Stomach (tissue), 9 donors: ENCODE data around the gene COMMD7. TPM values are rescaled to one million over a fixed set of nuclear protein-coding genes. Genes with fewer than 3 reads are reported as not detected.
"Not testable (repeated sequence)": the region's sequence is repeated elsewhere in the genome, so short reads cannot be mapped to it uniquely, and the experiment has no call there.

Experiments
- DNase-seq, 2 donors: peaks; one replicate each; pipeline versions ENCODE4 v3.0.0 to v3.0.0-alpha.2; 2013 to 2019
- H3K27ac ChIP-seq, 5 donors: fragments of 200-600 bp in 4 of 5; sonication (generic) in 4 of 5; one replicate each; pipeline ENCODE4 v1.5.1; 2013 to 2019; ENCODE audit warnings: mild to moderate bottlenecking in 1 of 5, moderate library complexity in 1 of 5
- H3K27me3 ChIP-seq, 3 donors: fragments of 200-600 bp; sonication (generic); one replicate each; pipeline ENCODE4 v1.5.1; 2017 to 2019; ENCODE audit warnings: mixed run types in 1 of 3
- H3K36me3 ChIP-seq, 4 donors: fragments of 200-600 bp; sonication (generic); 1 replicate in 3 of 4; 2 replicates in 1 of 4; pipeline ENCODE4 v1.5.1; 2016 to 2019
- H3K4me1 ChIP-seq, 4 donors: fragments of 200-600 bp; sonication (generic); one replicate each; pipeline ENCODE4 v1.5.1; 2016 to 2019
- H3K4me3 ChIP-seq, 4 donors: fragments of 200-600 bp; sonication (generic) in 3 of 4; one replicate each; pipeline ENCODE4 v1.5.1; 2016 to 2019; ENCODE audit warnings: mild to moderate bottlenecking in 1 of 4
- H3K9me3 ChIP-seq, 4 donors: fragments of 200-600 bp; sonication (generic); one replicate each; pipeline ENCODE4 v1.5.1; 2016 to 2019
- CTCF ChIP-seq, 7 experiments: fragments of 450-650 bp in 4 of 7; fragments of 200-600 bp in 3 of 7; sonication (generic) in 3 of 7; IDR thresholded peaks; one replicate each; pipeline ENCODE4 v1.5.1; 2016 to 2019; ENCODE audit warnings: antibody characterized with exemption in 7 of 7, control low read depth in 2 of 7, mild to moderate bottlenecking in 1 of 7
- EP300 ChIP-seq: sonication (generic); formaldehyde crosslinking; IDR thresholded peaks from one replicate; pipeline ENCODE4 v1.6.1; 2017; ENCODE audit warnings: antibody characterized with exemption
- POLR2A ChIP-seq, 4 donors: fragments of 450-650 bp; IDR thresholded peaks; one replicate each; pipeline ENCODE4 v1.6.1; 2016; ENCODE audit warnings: antibody characterized with exemption in 4 of 4, control low read depth in 2 of 4, mild to moderate bottlenecking in 1 of 4, moderate library complexity in 1 of 4
- POLR2AphosphoS5 ChIP-seq, 3 donors: sonication (generic); formaldehyde crosslinking; IDR thresholded peaks; one replicate each; pipeline ENCODE4 v1.6.1; 2016; ENCODE audit warnings: antibody characterized with exemption in 3 of 3
- WGBS, 5 donors: extraction: QIAGEN DNeasy Blood & Tissue Kit in 3 of 5; methylation state at CpG; one replicate each; pipeline versions ENCODE4 v1.1.5 to v1.1.7; 2013 to 2018; 5-methylcytosine and 5-hydroxymethylcytosine counted together
- intact Hi-C: fragments of 100-400 bp; cut with DNase I; formaldehyde crosslinking; loops from one replicate; pipeline ENCODE4 v1.15.1; 2023; ENCODE audit warnings: low total_unique reads
- polyA plus RNA-seq, 3 donors: library from polyadenylated mRNA; stranded (reverse); fragments of 200-250 nt; gene quantifications; one replicate each; pipeline ENCODE4 v1.2.3, GENCODE V29; 2013
- total RNA-seq, 5 donors: library from RNA; depleted of rRNA; stranded (reverse); fragments of >200 nt; gene quantifications; one replicate each; pipeline versions ENCODE4 v1.1.0 to v1.2.3, GENCODE V29; 2014 to 2016
- donor health status: healthy with polysubstance abuse.
- donor health status: Bipolar disorder and iron deficiency.
- donor health status: healthy.

Gene COMMD7
- total and polyA plus RNA-seq, 8 donors: 3.8 to 61.9 (median 24.3) TPM

GRCh38 chr20:32706486-32706885 is 36.8 kb downstream of the COMMD7 start:
- Histone ChIP-seq H3K27ac (no peak overlapping the region), H3K9me3 (no peaks in the 10 kb centered on the region), H3K36me3 (peaks cover 37 to 64% (median 61%) of the 10 kb centered on the region in 4 donors), H3K4me1 (peaks cover 0 to 11% (median 0%) of the 10 kb centered on the region in 4 donors), H3K27me3 (no peaks in the 10 kb centered on the region), H3K4me3 (no peak overlapping the region)
- WGBS, 5 donors: 81 to 96% (median 90%) methylated on average over 3 of the region's 3 CpGs
- no peak for TF ChIP-seq CTCF (IDR thresholded peaks at IDR 0.05)
- no peak for TF ChIP-seq POLR2A (IDR thresholded peaks at IDR 0.05)
- no peak for TF ChIP-seq EP300
- no peak for TF ChIP-seq POLR2AphosphoS5 (IDR thresholded peaks at IDR 0.05)
- intact Hi-C loops: no loop called here
- no peak for DNase-seq

GRCh38 chr20:32702706-32703425 is 40.4 kb downstream of the COMMD7 start:
- H3K9me3 ChIP-seq: no peaks in the 10 kb centered on the region
- H3K4me1 ChIP-seq: no peaks in the 10 kb centered on the region
- DNase-seq: no peak
- no peaks in the 10 kb centered on the region for H3K27me3 ChIP-seq
- no peak for TF ChIP-seq EP300
- no peak for TF ChIP-seq POLR2A (IDR thresholded peaks at IDR 0.05)
- no peak for TF ChIP-seq CTCF (IDR thresholded peaks at IDR 0.05)
- no peak for TF ChIP-seq POLR2AphosphoS5 (IDR thresholded peaks at IDR 0.05)
- 78 to 88% (median 84%) methylated on average over 9 of the region's 9 CpGs for WGBS, 5 donors
- H3K4me3 ChIP-seq: no peak overlapping the region
- no peak overlapping the region for H3K27ac ChIP-seq
- intact Hi-C loops: no loop called here
- peaks cover 42 to 85% (median 82%) of the 10 kb centered on the region in 4 donors for H3K36me3 ChIP-seq

- intact Hi-C loops: no loop called here
- H3K27me3 ChIP-seq: no peaks in the 10 kb centered on the region
- peaks cover 9 to 63% (median 45%) of the 10 kb centered on the region in 4 donors for H3K36me3 ChIP-seq
- no peak for DNase-seq
- H3K4me1 ChIP-seq: no peaks in the 10 kb centered on the region
- no peaks in the 10 kb centered on the region for H3K9me3 ChIP-seq
- no peak overlapping the region for H3K27ac ChIP-seq
- WGBS, 5 donors: 80 to 100% (median 96%) methylated on average over 1 to 3 of the region's 3 CpGs
- no peak overlapping the region for H3K4me3 ChIP-seq
- no peak for TF ChIP-seq EP300
- no peak for TF ChIP-seq CTCF (IDR thresholded peaks at IDR 0.05)
Observed at GRCh38 chr20:32697608-32698007, 45.7 kb downstream of the COMMD7 start.

GRCh38 chr20:32695089-32695488 is 48.2 kb downstream of the COMMD7 start:
- Histone ChIP-seq H3K4me1 (no peaks in the 10 kb centered on the region), H3K9me3 (no peaks in the 10 kb centered on the region), H3K36me3 (peaks cover 0 to 57% (median 33%) of the 10 kb centered on the region in 4 donors), H3K27ac (no peak overlapping the region), H3K4me3 (no peak overlapping the region), H3K27me3 (no peaks in the 10 kb centered on the region)
- intact Hi-C loops: no loop called here
- no peak for DNase-seq
- TF ChIP-seq POLR2A (IDR thresholded peaks at IDR 0.05) (no peak), CTCF (IDR thresholded peaks at IDR 0.05) (no peak), POLR2AphosphoS5 (IDR thresholded peaks at IDR 0.05) (no peak), EP300 (no peak)

GRCh38 chr20:32688966-32689365 is 54.3 kb downstream of the COMMD7 start:
- H3K27ac ChIP-seq, DNase-seq, H3K27me3 ChIP-seq, intact Hi-C loops, H3K9me3 ChIP-seq, H3K4me1 ChIP-seq, H3K4me3 ChIP-seq: not testable (repeated sequence)
- whole genome bisulfite sequencing, 5 donors: 69 to 95% (median 88%) methylated on average over 1 of the region's 1 CpG
- peaks cover 0 to 28% (median 16%) of the 10 kb centered on the region in 4 donors for H3K36me3 ChIP-seq
